A549 treated with DMSO at 1 μM for 4 hours (cell line): ENCODE results near the gene RPS6KC1. TPM values are rescaled to one million over a fixed set of nuclear protein-coding genes. Genes with fewer than 3 reads are reported as not detected.

ENCODE experiments used
- total RNA-seq: library from RNA; stranded (reverse); fragments of 200-300 nt; extraction: Qiagen RNA extraction; gene quantifications from 5 replicates; pipeline ENCODE4 v1.2.3, GENCODE V29; 2022; ENCODE audit warnings: low read depth

Gene RPS6KC1
- 9.9 to 12.8 TPM (median 11.6 TPM) in 5 replicates for total RNA-seq

GRCh38 chr1:213051127-213051880 lies at the start of gene RPS6KC1:
TSS of gene RPS6KC1 (plus strand) at chr1:213051241. CDS start at chr1:213051405, 164 bp downstream.

GRCh38 chr1:213015099-213016050 lies 35.7 kb upstream of the RPS6KC1 start, which contains the start of gene ANGEL2:
TSS of gene ANGEL2 (minus strand) at chr1:213015867. CDS start at chr1:213015671, 196 bp downstream.

Other genes starting within 250 kb of the RPS6KC1 start
- 0.39 TPM in 1 of 5 replicates, not detected in the others for gene SPATA45, start 203.6 kb upstream of the RPS6KC1 start, total RNA-seq
- 15.5 to 22.7 TPM (median 19.2 TPM) in 5 replicates for gene FLVCR1, start 193.0 kb upstream of the RPS6KC1 start, total RNA-seq
- gene VASH2, start 100.7 kb upstream of the RPS6KC1 start, total RNA-seq: 3.6 to 4.8 TPM (median 4.5 TPM) in 5 replicates
- 16.5 to 21.2 TPM (median 18.6 TPM) in 5 replicates for gene ANGEL2, start 35.4 kb upstream of the RPS6KC1 start, total RNA-seq